DMS53 treated with DMSO at 0.1 percent for 48 hours (cell line): ENCODE measurements around the gene GBF1.
"Not testable (repeated sequence)": the region's sequence is repeated elsewhere in the genome, so short reads cannot be mapped to it uniquely, and the experiment has no call there.

ENCODE experiments used
- DNase-seq: peaks from one replicate; lab custom pipeline; 2025; ENCODE audit not compliant: unreplicated experiment; lab: John Stamatoyannopoulos, UW

GBF1 gene

DNA sequence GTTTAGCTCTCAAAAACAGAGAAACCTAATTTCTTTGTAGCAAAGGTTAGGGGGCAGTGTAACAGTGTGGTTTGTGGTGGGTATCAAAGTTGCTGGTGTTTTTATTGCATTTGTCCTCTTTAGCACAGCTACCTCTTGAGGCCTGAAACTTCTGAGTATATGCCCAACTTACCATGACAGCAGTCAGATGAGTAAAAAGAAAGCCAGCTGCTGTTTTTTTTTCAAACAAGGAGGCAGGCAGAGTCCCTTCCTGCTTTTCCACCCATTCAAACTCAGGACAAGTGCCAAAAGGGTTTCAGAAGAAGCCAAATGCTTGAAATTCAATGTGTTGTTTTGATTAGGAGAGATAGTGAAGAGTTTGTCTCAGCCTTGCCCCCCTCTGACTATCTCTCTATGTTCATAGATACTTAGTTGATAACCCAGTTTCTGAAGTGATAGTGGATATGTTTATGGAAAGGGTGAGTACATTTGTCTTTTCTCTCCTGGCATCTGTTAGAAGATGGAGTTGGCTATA, 23.1 kb downstream of the GBF1 start:
- no peak for DNase-seq

DNA sequence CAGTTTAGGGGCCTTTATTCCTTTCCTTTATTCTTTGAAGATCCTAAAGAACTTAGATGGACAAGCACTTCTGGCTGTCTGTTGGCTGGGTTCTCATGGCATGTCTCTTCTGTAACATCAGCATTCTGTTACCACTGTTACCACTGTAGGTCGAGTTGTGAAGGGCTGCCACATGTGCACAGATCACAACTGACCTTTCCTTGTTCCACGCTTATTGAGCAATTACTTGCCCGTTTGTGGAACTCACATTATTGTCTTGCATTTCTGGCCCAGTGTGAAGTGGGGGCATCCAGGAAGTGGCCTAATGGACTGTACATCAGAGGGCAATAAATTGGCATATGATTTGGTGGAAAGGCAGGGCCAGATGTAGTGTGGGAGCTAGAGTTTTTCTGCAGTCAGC, 23.7 kb downstream of the GBF1 start:
- DNase-seq: no peak

DNA sequence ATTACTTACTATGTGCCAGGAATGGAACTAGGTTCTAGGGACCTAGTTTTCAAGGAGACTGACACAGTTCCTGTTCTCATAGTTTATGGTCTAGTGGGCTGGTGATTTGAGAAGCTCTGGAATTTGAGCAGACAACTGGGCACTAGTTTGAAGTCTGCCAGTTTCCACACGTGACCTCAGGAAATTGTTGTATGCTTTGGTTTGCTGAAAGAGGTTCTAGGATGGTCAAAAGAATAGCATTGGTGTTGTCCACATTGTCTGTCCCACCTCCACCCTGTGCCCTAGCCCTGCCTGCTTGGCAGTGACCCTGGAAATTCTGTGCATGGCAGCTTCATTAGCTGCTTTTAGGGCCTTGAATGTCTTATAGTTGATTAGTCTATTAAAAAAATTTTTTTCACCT, 28.7 kb downstream of the GBF1 start:
- DNase-seq: no peak

DNA sequence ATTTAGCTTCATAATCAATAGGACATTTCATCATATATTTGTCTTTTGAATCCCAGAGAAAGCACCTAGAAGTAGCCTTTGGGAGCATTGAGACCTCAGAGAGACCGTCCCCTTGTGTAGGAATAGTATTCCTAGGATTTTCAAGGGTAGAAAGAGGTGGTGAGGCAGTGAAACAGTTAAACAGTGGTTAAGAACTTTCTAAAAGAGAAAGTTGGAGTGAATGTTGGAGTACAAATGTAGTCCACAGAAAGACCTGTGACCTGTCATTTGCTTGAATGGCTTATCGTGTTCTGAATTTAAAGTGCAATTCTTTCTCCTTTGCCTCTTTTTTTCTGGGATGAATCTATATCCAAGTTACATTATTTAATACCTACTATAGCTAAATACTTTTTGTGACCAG, 30.0 kb downstream of the GBF1 start:
- DNase-seq: no peak

DNA sequence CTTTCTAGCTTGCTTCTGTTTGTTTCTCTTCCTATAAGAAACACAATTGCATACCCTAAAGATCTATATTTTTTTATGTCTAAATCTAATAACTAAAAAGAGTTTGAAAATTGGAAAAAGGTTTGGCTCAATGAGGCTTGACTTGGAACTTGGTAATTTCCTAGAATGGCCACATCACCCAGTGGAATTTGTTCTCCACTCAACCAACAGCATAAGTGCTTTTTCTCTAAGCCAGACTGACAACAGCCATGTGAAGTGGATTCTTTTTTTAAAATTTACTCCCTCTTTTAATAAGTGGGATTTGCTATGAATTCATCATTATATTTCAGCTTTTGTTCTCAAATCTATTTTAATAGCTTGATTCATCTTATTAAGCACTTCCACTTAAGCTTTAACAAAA, 33.8 kb downstream of the GBF1 start:
- DNase-seq: no peak

DNA sequence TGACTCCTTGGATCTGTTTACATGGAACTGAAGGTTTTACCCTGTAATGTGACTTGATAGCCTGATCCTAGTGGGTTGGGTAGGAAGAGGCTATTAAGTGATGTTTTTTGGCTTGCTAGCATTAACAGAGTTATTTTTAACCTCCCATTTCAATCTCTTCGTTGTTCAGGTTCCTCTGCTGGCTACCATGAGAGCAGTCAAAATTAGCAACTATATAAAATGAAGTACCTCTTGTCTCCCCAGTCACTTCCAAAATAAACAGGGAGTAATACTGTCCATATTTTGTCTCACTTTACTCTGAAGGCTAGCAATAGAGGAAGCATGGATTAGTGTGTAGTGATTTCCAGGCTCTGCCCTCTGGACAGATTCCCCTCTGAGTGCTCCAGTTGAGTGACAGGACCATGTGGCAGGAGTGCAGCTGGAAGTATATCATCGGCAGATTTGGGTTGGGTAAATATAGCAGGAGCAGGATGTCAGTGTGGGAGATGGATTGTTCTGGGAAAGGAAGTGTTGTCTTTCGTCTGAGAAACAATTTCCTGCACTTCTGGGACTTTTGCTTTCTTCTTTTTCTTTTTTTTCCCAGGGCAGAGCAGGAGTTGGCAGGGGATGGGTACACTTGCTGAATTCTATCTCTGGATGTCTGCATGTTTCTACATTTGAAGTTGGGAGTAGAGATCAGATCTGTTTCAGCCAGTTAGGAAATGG, 35.2 kb downstream of the GBF1 start:
- peak; percentile 62 for DNase-seq

DNA sequence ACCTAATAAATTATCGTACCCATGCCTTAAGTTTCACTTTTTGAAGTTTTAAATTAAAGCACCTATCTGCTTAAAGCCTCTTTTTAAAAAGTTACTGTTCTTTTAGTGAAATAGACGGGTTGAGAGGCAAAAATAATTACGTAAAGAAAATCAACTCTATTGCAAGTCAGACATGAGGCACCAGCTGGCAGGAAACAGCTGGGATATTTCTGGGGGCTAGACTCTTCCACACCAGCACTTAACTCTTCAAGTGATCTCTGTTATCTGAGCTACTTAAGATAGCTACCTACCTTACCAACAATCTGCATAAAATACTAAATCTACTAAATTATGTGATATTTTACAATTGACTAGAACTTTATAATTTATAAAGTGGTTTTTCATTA, 35.8 kb downstream of the GBF1 start:
- DNase-seq: no peak

DNA sequence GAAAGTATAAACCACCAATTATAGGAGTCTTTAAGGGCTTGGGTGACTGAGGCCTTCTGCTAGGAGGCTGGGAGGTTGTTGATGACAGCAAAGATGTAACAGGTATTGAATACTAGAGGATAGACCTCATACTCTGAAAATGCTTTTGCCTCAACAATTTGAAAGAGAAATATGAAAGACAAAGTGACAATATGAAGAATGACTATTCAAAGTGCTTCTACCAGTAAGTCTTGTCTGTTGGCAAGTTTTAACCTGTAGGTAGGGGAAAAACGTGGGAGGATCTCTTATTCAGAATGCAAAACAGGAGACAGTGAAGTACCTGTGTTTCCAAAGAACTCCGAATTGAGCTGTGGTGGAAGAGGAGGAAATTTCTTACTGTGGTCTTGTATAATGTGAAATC, 38.2 kb downstream of the GBF1 start:
- DNase-seq: no peak

DNA sequence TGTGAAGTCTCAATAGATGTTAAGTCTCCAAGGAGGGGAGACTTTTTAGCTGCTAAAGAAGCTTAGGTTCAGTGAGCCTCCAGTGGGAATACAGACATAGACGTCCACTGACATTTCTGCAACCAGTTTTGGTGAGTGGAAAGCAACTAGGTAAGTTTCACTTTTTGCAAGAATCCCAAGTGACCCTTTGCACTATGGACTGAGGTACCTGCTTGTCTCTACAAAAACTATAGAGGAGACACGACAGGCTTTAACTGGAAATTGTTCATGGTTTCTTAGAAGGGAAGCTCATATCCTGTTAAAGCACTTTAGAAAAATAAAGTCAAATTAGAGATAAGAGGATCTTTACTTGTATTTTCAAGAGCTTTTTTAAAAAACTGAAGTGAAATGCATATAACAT, 38.6 kb downstream of the GBF1 start:
- no peak for DNase-seq

DNA sequence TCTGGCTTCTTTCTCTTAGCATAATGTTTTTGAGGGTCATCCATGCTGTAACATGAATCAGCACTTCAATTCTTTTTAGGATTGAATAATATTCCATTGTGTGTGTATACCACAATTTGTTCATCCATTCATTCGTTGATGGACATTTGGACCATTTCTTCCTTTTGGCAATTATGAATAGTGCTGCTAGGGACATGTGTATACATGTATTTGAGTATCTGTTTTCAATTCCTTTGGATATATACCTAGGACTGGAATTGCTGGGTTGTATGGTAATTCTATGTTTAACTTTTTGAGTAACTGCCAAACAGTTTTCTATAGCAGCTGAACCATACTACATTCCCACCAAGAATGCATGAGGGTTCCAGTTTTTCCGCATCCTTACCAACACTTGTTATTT, 39.2 kb downstream of the GBF1 start:
- DNase-seq: no peak

DNA sequence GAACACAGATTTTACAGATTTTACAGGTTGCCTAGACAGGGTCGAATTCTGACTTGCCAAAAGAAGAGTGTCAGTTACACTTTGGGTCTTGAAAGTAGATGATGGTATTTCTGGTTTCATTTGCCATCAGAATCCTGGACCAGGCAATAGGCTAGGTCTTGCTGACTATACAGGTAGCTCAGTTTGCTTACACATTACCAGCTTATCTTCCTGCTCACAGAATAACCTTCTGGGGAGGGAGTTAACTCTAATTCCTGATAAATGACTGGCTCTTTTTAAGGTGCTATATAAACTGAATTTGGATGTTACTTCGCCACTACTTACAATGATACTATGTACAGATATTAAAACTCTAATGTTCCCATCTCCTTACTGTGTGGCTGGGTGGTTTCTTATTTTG, 39.8 kb downstream of the GBF1 start:
- DNase-seq: no peak

DNA sequence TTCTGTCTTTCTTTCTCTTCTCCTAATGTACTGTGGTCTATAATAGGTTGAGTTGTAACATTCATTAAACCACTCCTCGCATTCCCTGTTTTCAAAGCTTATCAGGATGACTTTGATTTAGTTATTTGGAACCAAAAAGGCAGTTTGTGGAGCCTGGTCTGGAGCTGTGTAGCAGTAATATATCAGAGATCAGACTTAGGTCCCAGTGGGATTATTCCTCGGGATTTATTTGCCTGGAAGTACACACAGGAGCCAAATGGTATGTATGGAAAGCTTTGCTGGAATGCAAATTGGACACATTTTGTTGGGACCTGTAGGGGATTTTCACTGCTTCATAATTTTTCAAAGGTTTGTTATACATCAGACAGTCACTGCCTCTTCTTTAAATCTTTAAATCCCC, 40.9 kb downstream of the GBF1 start:
- no peak for DNase-seq

DNA sequence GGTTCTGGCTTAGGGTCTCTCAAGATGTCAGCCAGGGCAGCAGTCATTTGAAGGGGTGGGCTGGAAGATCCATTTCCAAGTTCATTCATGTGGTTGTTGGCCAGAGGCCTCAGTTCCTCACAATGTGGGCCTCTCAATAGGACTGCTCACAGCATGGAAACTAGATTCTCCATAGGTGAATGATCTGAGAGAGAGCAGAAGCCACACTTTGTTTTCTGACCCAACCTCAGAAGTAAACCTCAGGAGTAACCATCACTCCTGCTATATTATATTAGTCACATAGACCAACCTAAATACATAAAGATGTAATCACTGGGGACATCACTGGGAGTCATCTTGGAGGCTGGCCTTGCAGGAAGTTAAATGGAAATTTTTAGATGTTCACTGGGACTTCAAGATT, 42.2 kb downstream of the GBF1 start:
- no peak for DNase-seq

DNA sequence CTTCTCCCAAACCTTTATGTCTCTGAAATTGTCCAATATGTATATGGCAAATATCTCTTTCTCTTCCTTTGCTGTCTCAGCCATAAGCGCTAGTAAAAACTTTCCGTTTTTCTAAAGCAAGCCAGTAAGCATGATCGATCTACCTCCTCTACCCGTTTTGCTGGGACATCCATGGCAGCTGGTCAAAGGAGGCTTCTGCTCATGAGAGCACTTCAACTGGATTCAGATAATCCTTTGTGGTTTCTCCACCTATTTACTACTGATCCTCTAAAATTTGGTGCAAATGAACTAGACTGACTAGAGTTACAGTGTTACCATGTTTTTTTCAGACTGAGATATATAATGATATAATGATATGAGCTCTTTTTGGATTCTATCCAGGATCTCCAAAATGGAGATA, 42.7 kb downstream of the GBF1 start:
- DNase-seq: no peak

DNA sequence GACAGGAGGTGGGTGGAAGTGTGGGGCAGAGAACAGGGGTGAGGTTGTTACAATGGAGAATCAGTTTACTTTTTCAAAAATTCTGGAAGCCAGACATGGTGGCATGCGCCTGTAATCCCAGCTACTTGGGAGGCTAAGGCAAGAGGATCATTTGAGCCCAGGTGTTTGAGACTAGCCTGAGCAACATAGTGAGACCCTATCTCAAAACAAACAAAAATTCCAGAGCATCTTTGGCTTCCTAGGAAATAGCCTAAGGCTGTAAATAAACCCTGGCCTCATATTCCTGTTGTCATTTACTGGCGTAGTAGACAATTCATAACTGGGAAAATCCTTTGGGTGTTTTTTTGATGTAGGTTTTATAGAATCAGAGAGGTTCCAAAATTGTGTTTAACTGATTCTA, 44.0 kb downstream of the GBF1 start:
- DNase-seq: no peak

DNA sequence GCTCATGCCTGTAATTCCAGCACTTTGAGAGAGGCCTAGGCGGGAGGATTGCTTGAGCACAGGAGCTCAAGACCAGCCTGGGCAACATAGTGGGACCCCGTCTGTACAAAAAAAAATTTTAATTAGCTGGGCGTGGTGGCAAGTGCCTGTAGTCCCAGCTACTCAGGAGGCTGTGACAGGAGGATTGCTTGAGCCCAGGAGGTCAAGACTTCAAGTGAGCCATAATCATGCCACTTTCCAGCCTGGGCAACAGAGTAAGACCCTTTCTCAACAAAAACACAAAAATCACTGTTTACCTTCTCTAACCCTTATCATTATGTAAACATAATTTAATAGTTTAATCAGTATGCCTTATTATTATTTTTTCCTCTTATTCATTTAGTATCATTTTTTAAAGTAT, 44.5 kb downstream of the GBF1 start:
- DNase-seq: no peak

DNA sequence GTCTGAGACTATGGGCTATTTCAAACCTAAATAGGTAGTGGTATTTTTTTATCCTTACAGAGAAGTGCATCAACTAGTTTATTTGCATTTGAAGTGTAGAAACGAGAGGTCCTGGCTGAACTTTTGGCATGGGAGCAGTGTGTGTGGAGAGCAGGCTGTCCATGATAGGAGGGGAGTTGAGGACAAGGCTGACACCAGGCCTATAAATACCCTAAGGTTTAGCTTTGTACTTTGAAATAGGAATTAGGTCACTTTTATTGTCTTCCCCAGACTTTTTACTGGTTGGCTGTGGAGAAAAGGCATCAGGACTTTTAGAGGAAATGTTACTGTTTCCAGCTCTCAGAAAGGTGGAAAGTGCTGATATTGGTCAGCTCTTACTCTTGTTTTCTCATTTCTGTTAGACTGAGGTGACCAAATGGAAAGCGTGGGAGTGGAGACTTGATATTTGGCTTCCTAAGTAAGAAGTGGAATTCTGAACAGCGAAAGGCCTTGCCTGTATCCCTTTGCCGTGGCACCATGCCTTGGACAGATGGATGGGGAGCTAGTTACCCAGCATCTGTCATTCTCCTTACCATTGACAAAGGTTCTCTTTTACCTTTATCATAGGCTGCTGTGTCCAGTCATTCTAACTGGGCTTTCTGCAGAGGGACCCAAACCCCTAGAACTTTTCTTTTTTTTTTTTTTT, 46.0 kb downstream of the GBF1 start:
- no peak for DNase-seq

DNA sequence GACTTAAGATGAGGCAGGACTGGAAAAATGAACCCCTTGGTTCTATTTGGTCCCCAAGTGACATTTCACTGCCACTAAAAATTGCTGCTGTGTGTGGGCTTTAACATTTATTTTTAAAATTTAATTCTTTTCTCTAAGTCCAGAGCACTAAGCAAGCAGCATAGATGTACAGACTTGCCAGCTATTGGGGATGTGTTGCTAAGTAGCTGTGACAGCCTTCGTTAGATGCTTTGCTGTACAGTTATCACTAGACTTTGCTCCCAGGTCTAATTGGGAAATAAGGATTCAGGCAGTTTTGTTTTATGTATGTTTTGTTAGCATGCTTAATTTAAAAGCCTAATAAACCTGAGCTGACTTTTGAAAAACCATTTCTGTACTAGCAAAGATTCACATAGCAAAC, 51.8 kb downstream of the GBF1 start:
- no peak for DNase-seq

DNA sequence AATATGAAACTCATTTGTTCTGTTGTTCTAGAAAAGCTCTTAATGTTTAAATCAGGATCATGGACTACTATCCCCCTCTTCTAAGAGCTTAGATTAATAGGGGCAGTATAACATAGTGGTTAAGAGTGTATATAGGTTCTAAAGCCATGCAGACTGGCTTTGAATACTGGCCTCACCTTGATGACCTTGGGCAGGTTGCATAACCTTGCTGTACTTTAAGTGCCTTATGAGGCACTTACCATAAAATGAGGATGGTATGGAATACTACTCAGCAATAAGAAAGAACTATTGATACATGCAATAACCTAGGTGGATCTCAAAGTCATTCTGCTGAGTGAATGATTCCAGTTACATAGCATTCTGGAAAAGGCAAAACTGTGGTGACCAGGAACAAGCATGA, 53.6 kb downstream of the GBF1 start:
- DNase-seq: no peak

DNA sequence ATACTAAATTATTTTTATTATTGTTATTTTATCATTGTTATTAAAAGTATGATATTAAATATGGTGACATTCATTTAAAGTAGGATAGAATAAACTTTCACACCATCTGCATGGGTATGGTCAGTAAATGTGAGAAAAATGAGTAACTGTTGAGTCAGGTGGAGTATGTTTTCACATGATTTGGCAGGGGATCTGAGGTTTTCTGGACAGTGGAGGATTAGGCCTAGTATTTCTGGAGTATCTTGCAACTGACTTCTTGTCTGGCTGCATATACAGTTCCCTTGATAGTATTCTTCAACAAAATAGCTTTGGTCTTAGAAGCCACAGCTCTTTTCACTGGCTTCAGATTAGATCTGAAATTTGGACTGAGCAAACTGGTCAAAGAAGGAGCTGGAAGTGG, 54.5 kb downstream of the GBF1 start:
- DNase-seq: no peak

DNA sequence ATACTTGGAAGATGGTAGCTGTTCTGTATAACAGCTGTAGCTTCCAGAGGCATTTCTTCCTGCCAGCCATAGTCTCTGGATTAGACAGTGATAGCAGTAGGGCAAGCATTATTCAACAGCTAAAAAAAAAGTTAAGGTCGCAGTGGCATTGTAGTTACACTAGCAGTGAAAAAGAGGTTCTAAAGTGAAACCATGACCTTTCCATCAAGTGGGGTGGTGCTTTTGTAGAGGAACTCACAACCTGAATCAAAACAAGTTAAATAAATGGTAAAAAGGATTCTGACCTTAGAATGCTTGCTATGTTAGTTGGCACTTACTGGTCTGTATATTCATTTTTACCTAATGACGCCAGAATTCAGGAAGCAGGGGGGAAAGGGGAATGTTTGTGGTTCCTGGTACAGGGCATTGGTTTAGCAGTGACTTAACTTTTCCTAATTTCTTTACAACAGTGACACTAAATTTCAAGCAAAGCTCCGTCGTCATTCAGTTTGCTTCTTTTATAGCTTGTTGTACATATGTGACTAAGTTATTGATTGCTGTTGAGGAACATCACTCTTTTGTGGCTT, 55.0 kb downstream of the GBF1 start:
- no peak for DNase-seq

DNA sequence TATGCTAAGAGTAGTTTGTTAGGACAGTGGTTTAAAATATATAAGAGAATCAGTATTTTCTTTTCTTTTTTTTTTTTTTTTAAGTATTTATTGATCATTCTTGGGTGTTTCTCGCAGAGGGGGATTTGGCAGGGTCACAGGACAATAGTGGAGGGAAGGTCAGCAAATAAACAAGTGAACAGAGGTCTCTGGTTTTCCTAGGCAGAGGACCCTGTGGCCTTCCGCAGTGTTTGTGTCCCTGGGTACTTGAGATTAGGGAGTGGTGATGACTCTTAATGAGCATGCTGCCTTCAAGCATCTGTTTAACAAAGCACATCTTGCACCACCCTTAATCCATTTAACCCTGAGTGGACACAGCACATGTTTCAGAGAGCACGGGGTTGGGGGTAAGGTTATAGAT, 55.6 kb downstream of the GBF1 start:
- not testable (repeated sequence) for DNase-seq

DNA sequence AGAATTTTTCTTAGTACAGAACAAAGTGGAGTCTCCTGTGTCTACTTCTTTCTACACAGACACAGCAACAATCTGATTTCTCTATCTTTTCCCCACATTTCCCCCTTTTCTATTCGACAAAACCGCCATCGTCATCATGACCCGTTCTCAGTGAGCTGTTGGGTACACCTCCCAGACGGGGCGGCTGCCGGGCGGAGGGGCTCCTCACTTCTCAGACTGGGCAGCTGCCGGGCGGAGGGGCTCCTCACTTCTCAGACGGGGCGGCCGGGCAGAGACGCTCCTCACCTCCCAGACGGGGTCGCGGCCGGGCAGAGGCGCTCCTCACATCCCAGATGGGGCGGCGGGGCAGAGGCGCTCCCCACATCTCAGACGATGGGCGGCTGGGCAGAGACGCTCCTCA, 56.0 kb downstream of the GBF1 start:
- not testable (repeated sequence) for DNase-seq
